ENCODE results near the gene TULP4.

DNA sequence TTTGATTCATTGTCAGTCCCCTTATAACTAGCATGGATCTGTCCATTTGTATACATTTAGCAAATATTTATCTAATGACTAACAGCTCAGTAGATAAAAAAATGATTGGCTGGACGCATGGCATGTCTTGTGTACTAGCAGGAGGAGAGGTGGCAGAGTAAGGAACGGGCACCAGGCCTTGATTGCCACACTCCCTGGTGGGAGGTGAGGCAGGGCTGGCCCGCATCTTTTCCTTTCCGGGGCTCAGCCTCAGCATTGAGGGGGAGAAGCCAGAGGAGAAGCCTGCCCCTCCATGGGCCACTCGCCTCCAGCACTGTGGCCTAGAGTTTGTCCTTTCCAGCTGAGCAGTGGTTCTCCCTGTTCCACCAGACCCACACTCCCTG, 162.7 kb downstream of the TULP4 start:
- TF ChIP-seq, protein P1, sequence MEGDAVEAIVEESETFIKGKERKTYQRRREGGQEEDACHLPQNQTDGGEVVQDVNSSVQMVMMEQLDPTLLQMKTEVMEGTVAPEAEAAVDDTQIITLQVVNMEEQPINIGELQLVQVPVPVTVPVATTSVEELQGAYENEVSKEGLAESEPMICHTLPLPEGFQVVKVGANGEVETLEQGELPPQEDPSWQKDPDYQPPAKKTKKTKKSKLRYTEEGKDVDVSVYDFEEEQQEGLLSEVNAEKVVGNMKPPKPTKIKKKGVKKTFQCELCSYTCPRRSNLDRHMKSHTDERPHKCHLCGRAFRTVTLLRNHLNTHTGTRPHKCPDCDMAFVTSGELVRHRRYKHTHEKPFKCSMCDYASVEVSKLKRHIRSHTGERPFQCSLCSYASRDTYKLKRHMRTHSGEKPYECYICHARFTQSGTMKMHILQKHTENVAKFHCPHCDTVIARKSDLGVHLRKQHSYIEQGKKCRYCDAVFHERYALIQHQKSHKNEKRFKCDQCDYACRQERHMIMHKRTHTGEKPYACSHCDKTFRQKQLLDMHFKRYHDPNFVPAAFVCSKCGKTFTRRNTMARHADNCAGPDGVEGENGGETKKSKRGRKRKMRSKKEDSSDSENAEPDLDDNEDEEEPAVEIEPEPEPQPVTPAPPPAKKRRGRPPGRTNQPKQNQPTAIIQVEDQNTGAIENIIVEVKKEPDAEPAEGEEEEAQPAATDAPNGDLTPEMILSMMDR (IDR thresholded peaks at IDR 0.05), result no peak
- TF ChIP-seq, protein P2, sequence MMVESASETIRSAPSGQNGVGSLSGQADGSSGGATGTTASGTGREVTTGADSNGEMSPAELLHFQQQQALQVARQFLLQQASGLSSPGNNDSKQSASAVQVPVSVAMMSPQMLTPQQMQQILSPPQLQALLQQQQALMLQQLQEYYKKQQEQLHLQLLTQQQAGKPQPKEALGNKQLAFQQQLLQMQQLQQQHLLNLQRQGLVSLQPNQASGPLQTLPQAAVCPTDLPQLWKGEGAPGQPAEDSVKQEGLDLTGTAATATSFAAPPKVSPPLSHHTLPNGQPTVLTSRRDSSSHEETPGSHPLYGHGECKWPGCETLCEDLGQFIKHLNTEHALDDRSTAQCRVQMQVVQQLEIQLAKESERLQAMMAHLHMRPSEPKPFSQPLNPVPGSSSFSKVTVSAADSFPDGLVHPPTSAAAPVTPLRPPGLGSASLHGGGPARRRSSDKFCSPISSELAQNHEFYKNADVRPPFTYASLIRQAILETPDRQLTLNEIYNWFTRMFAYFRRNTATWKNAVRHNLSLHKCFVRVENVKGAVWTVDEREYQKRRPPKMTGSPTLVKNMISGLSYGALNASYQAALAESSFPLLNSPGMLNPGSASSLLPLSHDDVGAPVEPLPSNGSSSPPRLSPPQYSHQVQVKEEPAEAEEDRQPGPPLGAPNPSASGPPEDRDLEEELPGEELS (CRISPR knock-in tag; IDR thresholded peaks at IDR 0.05), result no peak
- TF ChIP-seq NFYB (CRISPR knock-in tag; conservative IDR thresholded peaks at IDR 0.05; ENCODE audit: low read depth) (no peak), CREB1 (CRISPR knock-in tag; IDR thresholded peaks at IDR 0.05) (no peak), MYBL2 (CRISPR knock-in tag; IDR thresholded peaks at IDR 0.05) (no peak)
- TF ChIP-seq, protein P3, sequence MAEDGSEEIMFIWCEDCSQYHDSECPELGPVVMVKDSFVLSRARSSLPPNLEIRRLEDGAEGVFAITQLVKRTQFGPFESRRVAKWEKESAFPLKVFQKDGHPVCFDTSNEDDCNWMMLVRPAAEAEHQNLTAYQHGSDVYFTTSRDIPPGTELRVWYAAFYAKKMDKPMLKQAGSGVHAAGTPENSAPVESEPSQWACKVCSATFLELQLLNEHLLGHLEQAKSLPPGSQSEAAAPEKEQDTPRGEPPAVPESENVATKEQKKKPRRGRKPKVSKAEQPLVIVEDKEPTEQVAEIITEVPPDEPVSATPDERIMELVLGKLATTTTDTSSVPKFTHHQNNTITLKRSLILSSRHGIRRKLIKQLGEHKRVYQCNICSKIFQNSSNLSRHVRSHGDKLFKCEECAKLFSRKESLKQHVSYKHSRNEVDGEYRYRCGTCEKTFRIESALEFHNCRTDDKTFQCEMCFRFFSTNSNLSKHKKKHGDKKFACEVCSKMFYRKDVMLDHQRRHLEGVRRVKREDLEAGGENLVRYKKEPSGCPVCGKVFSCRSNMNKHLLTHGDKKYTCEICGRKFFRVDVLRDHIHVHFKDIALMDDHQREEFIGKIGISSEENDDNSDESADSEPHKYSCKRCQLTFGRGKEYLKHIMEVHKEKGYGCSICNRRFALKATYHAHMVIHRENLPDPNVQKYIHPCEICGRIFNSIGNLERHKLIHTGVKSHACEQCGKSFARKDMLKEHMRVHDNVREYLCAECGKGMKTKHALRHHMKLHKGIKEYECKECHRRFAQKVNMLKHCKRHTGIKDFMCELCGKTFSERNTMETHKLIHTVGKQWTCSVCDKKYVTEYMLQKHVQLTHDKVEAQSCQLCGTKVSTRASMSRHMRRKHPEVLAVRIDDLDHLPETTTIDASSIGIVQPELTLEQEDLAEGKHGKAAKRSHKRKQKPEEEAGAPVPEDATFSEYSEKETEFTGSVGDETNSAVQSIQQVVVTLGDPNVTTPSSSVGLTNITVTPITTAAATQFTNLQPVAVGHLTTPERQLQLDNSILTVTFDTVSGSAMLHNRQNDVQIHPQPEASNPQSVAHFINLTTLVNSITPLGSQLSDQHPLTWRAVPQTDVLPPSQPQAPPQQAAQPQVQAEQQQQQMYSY (CRISPR knock-in tag; IDR thresholded peaks at IDR 0.05), result no peak
- TF ChIP-seq, protein P4, sequence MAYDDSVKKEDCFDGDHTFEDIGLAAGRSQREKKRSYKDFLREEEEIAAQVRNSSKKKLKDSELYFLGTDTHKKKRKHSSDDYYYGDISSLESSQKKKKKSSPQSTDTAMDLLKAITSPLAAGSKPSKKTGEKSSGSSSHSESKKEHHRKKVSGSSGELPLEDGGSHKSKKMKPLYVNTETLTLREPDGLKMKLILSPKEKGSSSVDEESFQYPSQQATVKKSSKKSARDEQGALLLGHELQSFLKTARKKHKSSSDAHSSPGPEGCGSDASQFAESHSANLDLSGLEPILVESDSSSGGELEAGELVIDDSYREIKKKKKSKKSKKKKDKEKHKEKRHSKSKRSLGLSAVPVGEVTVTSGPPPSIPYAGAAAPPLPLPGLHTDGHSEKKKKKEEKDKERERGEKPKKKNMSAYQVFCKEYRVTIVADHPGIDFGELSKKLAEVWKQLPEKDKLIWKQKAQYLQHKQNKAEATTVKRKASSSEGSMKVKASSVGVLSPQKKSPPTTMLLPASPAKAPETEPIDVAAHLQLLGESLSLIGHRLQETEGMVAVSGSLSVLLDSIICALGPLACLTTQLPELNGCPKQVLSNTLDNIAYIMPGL (CRISPR knock-in tag; IDR thresholded peaks at IDR 0.05), result no peak
